Endothelial cell of umbilical vein (primary cell): ENCODE data around the gene C9orf153. TPM values are rescaled to one million over a fixed set of nuclear protein-coding genes. Genes with fewer than 3 reads are reported as not detected.
A peak's percentile ranks its signal among the peaks of the same experiment; 100 is the strongest.

Source experiments
- BruUV-seq: library from RNA; stranded (reverse); fragments of 400-500 nt; replicated peaks from 2 replicates; lab custom pipeline; 2021; lab: Mats Ljungman, UMichigan
- CTCF ChIA-PET: fragments of 300-600, 350-600 bp; sonication (Branson Sonifier 250); formaldehyde crosslinking; loops from one replicate; lab custom pipeline; 2021; ENCODE audit warnings: antibody characterized with exemption, inconsistent platforms; lab: Charles Lee
- POLR2A ChIA-PET: fragments of 300-600, 350-600 bp; sonication (Branson Sonifier 250); formaldehyde crosslinking; loops from one replicate; lab custom pipeline; 2021; ENCODE audit warnings: antibody characterized with exemption, inconsistent platforms; lab: Charles Lee
- DNase-seq: peaks from one replicate; pipeline ENCODE4 v3.0.0-alpha.2; 2011; ENCODE audit warnings: low read depth, low spot score
- FAIRE-seq: peaks from 2 replicates; lab custom pipeline; 2011; peaks lifted over from hg19 to GRCh38; lab: Jason Lieb, UNC
- H2AFZ ChIP-seq: 2 replicates; pipeline ENCODE4 v1.6.0; 2012; ENCODE audit warnings: low read depth, low read length, control low read depth, inconsistent platforms
- H3K27ac ChIP-seq: 2 replicates; pipeline ENCODE4 v1.5.1; 2011; ENCODE audit warnings: low read depth, mild to moderate bottlenecking, control low read depth, low read length, moderate library complexity; ENCODE audit not compliant: insufficient read depth
- H3K27me3 ChIP-seq, 2 experiments: 2 replicates each; pipeline versions ENCODE4 v1.6.0 to v1.6.1; 2011; ENCODE audit warnings: low read length in 2 of 2, mixed read lengths in 1 of 2; ENCODE audit not compliant: control insufficient read depth in 2 of 2, insufficient read depth in 2 of 2
- H3K36me3 ChIP-seq, 2 experiments: 2 replicates in 1 of 2; 3 replicates in 1 of 2; pipeline ENCODE4 v1.5.1; 2011; ENCODE audit warnings: low read length in 2 of 2, mild to moderate bottlenecking in 1 of 2, moderate library complexity in 1 of 2; ENCODE audit not compliant: control insufficient read depth in 2 of 2, insufficient read depth in 2 of 2; ENCODE audit errors: extremely low read depth in 1 of 2
- H3K4me1 ChIP-seq: 3 replicates; pipeline ENCODE4 v1.5.1; 2011; ENCODE audit warnings: mild to moderate bottlenecking, low read length; ENCODE audit not compliant: control insufficient read depth, insufficient read depth; ENCODE audit errors: extremely low read depth
- H3K4me2 ChIP-seq: 2 replicates; pipeline ENCODE4 v1.6.1; 2011; ENCODE audit warnings: low read length, control low read depth, mixed read lengths; ENCODE audit not compliant: insufficient read depth
- H3K4me3 ChIP-seq, 3 experiments: fragments of 200-600 bp in 1 of 3; sonication (generic), shearing (Covaris generic) in 1 of 3; replicated peaks in 1 of 3; 2 replicates each; pipeline ENCODE4 v1.5.1; 2011 to 2016; ENCODE audit warnings: control low read depth in 3 of 3, low read length in 3 of 3, mild to moderate bottlenecking in 2 of 3, inconsistent platforms in 1 of 3, low read depth in 1 of 3, moderate library complexity in 1 of 3; ENCODE audit not compliant: insufficient read depth in 1 of 3
- H3K79me2 ChIP-seq: 2 replicates; pipeline ENCODE4 v1.6.0; 2012; ENCODE audit warnings: low read length, inconsistent platforms; ENCODE audit not compliant: control insufficient read depth, insufficient read depth
- H3K9ac ChIP-seq: replicated peaks from 2 replicates; pipeline ENCODE3; 2011; ENCODE audit warnings: low read length, control low read depth; ENCODE audit not compliant: insufficient read depth; ENCODE audit errors: extremely low read depth
- H3K9me1 ChIP-seq: replicated peaks from 3 replicates; pipeline ENCODE4 v1.6.0; 2011; ENCODE audit warnings: mild to moderate bottlenecking, low read length; ENCODE audit not compliant: control insufficient read depth, insufficient read depth; ENCODE audit errors: extremely low read depth
- H3K9me3 ChIP-seq: replicated peaks from 2 replicates; pipeline ENCODE4 v1.5.1; 2012; ENCODE audit warnings: low read length, inconsistent platforms; ENCODE audit not compliant: control insufficient read depth, insufficient read depth
- H4K20me1 ChIP-seq: replicated peaks from 2 replicates; pipeline ENCODE3; 2011; ENCODE audit warnings: mild to moderate bottlenecking, low read length; ENCODE audit not compliant: control insufficient read depth, insufficient read depth; ENCODE audit errors: extremely low read depth
- CTCF ChIP-seq, 2 donors: IDR thresholded peaks; 1 replicate in 1 of 2; 2 replicates in 1 of 2; pipeline ENCODE4 v1.5.1; 2011; ENCODE audit warnings: low read length in 2 of 2, mild to moderate bottlenecking in 2 of 2, moderate library complexity in 2 of 2, control low read depth in 1 of 2, inconsistent platforms in 1 of 2, low read depth in 1 of 2; ENCODE audit not compliant: insufficient read depth in 1 of 2; ENCODE audit errors: extremely low read depth in 1 of 2
- EZH2 ChIP-seq: IDR thresholded peaks from 2 replicates; pipeline ENCODE4 v1.6.1; 2012; ENCODE audit warnings: borderline replicate concordance, low read depth, mild to moderate bottlenecking, moderate library complexity, low read length, inconsistent platforms; ENCODE audit not compliant: severe bottlenecking
- FOS ChIP-seq: IDR thresholded peaks from 2 replicates; pipeline ENCODE4 v1.6.1; 2011; ENCODE audit warnings: mild to moderate bottlenecking, low read length, moderate library complexity, borderline replicate concordance; ENCODE audit not compliant: insufficient read depth
- GATA2 ChIP-seq: IDR thresholded peaks from 2 replicates; pipeline ENCODE4 v1.7.0; 2011; ENCODE audit warnings: low read depth, mild to moderate bottlenecking, moderate library complexity, mixed read lengths, low read length; ENCODE audit not compliant: insufficient read length, insufficient read depth
- JUN ChIP-seq: IDR thresholded peaks from 2 replicates; pipeline ENCODE4 v1.6.1; 2011; ENCODE audit warnings: borderline replicate concordance, low read depth; ENCODE audit not compliant: insufficient read length, insufficient read depth
- MAX ChIP-seq: IDR thresholded peaks from 2 replicates; pipeline ENCODE4 v1.6.1; 2011; ENCODE audit not compliant: insufficient read depth, insufficient read length
- MYC ChIP-seq: IDR thresholded peaks from one replicate; pipeline ENCODE4 v1.6.1; 2011; ENCODE audit warnings: mild to moderate bottlenecking, low read depth, low read length
- POLR2A ChIP-seq: IDR thresholded peaks from 2 replicates; pipeline ENCODE4 v1.6.1; 2012; ENCODE audit warnings: low read depth, mild to moderate bottlenecking, control low read depth, low read length
- POLR2AphosphoS5 ChIP-seq: IDR thresholded peaks from 2 replicates; pipeline ENCODE4 v1.6.1; 2012; ENCODE audit warnings: low read depth, mild to moderate bottlenecking, control low read depth, low read length, moderate library complexity; ENCODE audit not compliant: insufficient read depth
- dilution Hi-C: fragments of 300-500 bp; cut with MboI; formaldehyde crosslinking; loops from one replicate; pipeline ENCODE4 v1.15.0; 2019; ENCODE audit warnings: low sequenced_read_pairs; ENCODE audit not compliant: extremely low pct_ligation_motif_present
- intact Hi-C: fragments of 100-400 bp; cut with micrococcal nuclease; formaldehyde crosslinking; loops from one replicate; pipeline ENCODE4 v1.10.0; 2022
- polyA plus RNA-seq, 4 experiments: library from polyadenylated mRNA; depleted of rRNA in 3 of 4; stranded (reverse) in 3 of 4; unstranded in 1 of 4; fragments of >200 nt; gene quantifications; 2 replicates each; pipeline versions ENCODE4 v1.2.1 to v1.2.3, GENCODE V29; 2011 to 2012; ENCODE audit warnings: missing spikeins in 1 of 4
- total RNA-seq: library from RNA; stranded (reverse); gene quantifications from 2 replicates; pipeline ENCODE4 v1.2.3, GENCODE V29; 2021

C9orf153 gene
- total and polyA plus RNA-seq, 2 donors (not counting 3 experiments of a cell fraction or from before 2014, with no cell fraction given): 0.66 TPM; not detected in 1

GRCh38 chr9:86201474-86202337 is 57.8 kb downstream of the C9orf153 start:
- FAIRE-seq (peak; percentile 95), DNase-seq (no peak)
- dilution Hi-C loops (no loop called here), intact Hi-C loops (loop anchor here (1.0 to 10.0 kb wide), 4 partner anchors 75 to 1123 kb away; partner anchors contain the start of gene TUT7)
- no peaks in the 10 kb centered on the region for H3K4me1 ChIP-seq
- POLR2A ChIA-PET: no interaction called here
- no peak overlapping the region for H3K4me3 ChIP-seq
- TF ChIP-seq JUN (no peak), FOS (no peak), EZH2 (no peak)
- no peaks in the 10 kb centered on the region for H3K79me2 ChIP-seq
- no peaks in the 10 kb centered on the region for H3K9me1 ChIP-seq
- BruUV-seq: no TSS peak
- H2AFZ ChIP-seq: no peak overlapping the region
- H3K27me3 ChIP-seq: peaks cover 0 to 1% of the 10 kb centered on the region in 2 experiments
- no peak overlapping the region for H3K9ac ChIP-seq
- no peaks in the 10 kb centered on the region for H3K9me3 ChIP-seq
- H3K4me2 ChIP-seq: no peak overlapping the region
- no peaks in the 10 kb centered on the region for H3K36me3 ChIP-seq
- H4K20me1 ChIP-seq: no peaks in the 10 kb centered on the region
- H3K27ac ChIP-seq: no peak overlapping the region
- CTCF ChIA-PET: interaction anchor here (0.8 to 2.1 kb wide), 36 partner anchors 9 to 1124 kb away, joined by 3 to 22 read pairs (median 4); partner anchors contain the start of gene ISCA1

- dilution Hi-C loops (no loop called here), intact Hi-C loops (loop anchor here (10.0 kb wide), 2 partner anchors 154 to 386 kb away; partner anchors contain the start of gene TUT7)
- FAIRE-seq (no peak), DNase-seq (no peak)
- ChIA-PET CTCF (interaction anchor here (0.7 to 1.7 kb wide), 3 partner anchors 9 to 214 kb away, joined by 3 to 4 read pairs (median 4); no protein-coding TSS in a partner anchor), POLR2A (no interaction called here)
- TF ChIP-seq POLR2A (no peak), CTCF (IDR thresholded peaks at IDR 0.05; ENCODE audit: extremely low read depth in 1 of 2, insufficient read depth in 1 of 2, low read depth in 1 of 2, low read length in 2 of 2) (no peak), POLR2AphosphoS5 (no peak), EZH2 (no peak), MYC (no peak), MAX (no peak), FOS (no peak), GATA2 (no peak), JUN (no peak)
- Histone ChIP-seq H3K27ac (no peak overlapping the region), H3K9ac (no peak overlapping the region), H3K4me3 (no peak overlapping the region), H3K27me3 (peaks cover 0 to 1% of the 10 kb centered on the region in 2 experiments), H3K4me1 (no peaks in the 10 kb centered on the region), H4K20me1 (no peaks in the 10 kb centered on the region), H3K36me3 (no peaks in the 10 kb centered on the region), H3K4me2 (no peak overlapping the region), H2AFZ (no peak overlapping the region), H3K9me3 (no peaks in the 10 kb centered on the region), H3K9me1 (no peaks in the 10 kb centered on the region), H3K79me2 (no peaks in the 10 kb centered on the region)
- BruUV-seq: no TSS peak
These were observed 58.8 kb downstream of the C9orf153 start for GRCh38 chr9:86200599-86201162.
